Chondrocyte (in vitro differentiated cells): ENCODE data around the gene FAM110D. TPM values are rescaled to one million over a fixed set of nuclear protein-coding genes. Genes with fewer than 3 reads are reported as not detected.

Experiments used
- DNase-seq: peaks from one replicate; pipeline ENCODE4 v3.0.0; 2021; ENCODE audit warnings: mixed read lengths, low spot score
- H3K27ac Mint-ChIP-seq: one replicate; pipeline ENCODE4 v1.8.0; 2021; ENCODE audit warnings: mild to moderate bottlenecking, moderate library complexity, mixed read lengths; ENCODE audit not compliant: unreplicated experiment
- H3K27me3 Mint-ChIP-seq: 2 replicates; pipeline ENCODE4 v1.8.0; 2021; ENCODE audit warnings: low read depth, mixed read lengths
- H3K36me3 Mint-ChIP-seq: 2 replicates; pipeline ENCODE4 v1.8.0; 2021; ENCODE audit warnings: low read depth, mixed read lengths
- H3K4me1 Mint-ChIP-seq: 2 replicates; pipeline ENCODE4 v1.8.0; 2021; ENCODE audit warnings: low read depth, mild to moderate bottlenecking, mixed read lengths
- H3K4me3 Mint-ChIP-seq: one replicate; pipeline ENCODE4 v1.8.0; 2021; ENCODE audit warnings: mild to moderate bottlenecking, moderate library complexity, mixed read lengths; ENCODE audit not compliant: unreplicated experiment
- H3K9me3 Mint-ChIP-seq: 2 replicates; pipeline ENCODE4 v1.8.0; 2021; ENCODE audit warnings: low read depth, mixed read lengths
- CTCF ChIP-seq: fragments of 200-600 bp; sonication (generic); IDR thresholded peaks from 2 replicates; pipeline ENCODE4 v1.5.0; 2021; ENCODE audit warnings: antibody characterized with exemption, mild to moderate bottlenecking, moderate library complexity
- total RNA-seq: library from RNA; stranded (reverse); gene quantifications from 3 replicates; pipeline ENCODE4 v1.2.1, GENCODE V29; 2021

FAM110D gene
- total RNA-seq, 1 donor from 2014 or later = 0.22 TPM

GRCh38 chr1:26112407-26112775 is 46.5 kb upstream of the FAM110D start:
- Mint-ChIP-seq H3K27me3 (no peaks in the 10 kb centered on the region), H3K36me3 (no peaks in the 10 kb centered on the region), H3K9me3 (no peaks in the 10 kb centered on the region), H3K4me3 (peak overlapping the region; percentile 87), H3K27ac (peak overlapping the region; percentile 87), H3K4me1 (peaks cover 16% of the 10 kb centered on the region)
- DNase-seq = no peak
- TF ChIP-seq CTCF = no peak

DNA sequence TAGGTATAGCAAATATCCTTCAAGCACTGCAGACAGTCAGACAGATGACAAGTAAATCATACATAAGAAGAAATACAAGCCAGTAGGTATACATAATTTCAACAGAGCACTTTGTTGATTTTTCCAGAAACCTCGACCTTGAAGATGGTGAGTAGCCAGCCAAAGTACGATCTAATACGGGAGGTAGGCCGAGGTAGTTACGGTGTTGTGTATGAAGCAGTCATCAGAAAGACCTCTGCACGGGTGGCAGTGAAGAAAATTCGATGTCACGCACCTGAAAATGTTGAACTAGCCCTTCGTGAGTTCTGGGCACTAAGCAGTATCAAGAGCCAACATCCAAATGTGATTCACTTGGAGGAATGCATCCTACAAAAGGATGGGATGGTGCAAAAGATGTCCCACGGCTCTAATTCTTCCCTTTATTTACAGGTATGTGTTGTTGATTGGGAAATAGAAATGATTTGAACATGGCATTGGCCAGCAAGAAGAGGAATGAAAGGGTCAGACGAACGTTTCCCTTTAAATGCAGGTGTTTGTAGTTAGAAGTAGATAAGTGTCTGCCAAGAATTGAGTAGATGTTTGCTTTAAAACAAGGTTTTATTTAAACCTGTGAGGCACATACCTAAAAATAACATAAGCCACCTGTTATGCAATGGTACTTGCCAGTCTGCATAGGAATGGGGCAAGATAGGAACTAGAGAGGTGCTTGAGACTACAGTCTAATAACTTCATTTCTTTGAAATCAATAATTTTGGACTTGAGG is 44.5 kb upstream of the FAM110D start:
- Mint-ChIP-seq H3K27me3 (no peaks in the 10 kb centered on the region), H3K27ac (no peak overlapping the region), H3K36me3 (peaks cover 2% of the 10 kb centered on the region), H3K4me1 (peaks cover 16% of the 10 kb centered on the region), H3K4me3 (no peak overlapping the region), H3K9me3 (no peaks in the 10 kb centered on the region)
- TF ChIP-seq CTCF = no peak
- no peak for DNase-seq

- Mint-ChIP-seq H3K27me3 (no peaks in the 10 kb centered on the region), H3K36me3 (peaks cover 10% of the 10 kb centered on the region), H3K4me3 (no peak overlapping the region), H3K4me1 (peaks cover 13% of the 10 kb centered on the region), H3K27ac (no peak overlapping the region), H3K9me3 (no peaks in the 10 kb centered on the region)
- DNase-seq = no peak
- no peak for TF ChIP-seq CTCF
Measured at GRCh38 chr1:26119892-26120608, 38.8 kb upstream of the FAM110D start.

GRCh38 chr1:26121854-26122773 is 36.8 kb upstream of the FAM110D start:
- Mint-ChIP-seq H3K4me3 (no peak overlapping the region), H3K36me3 (peaks cover 10% of the 10 kb centered on the region), H3K9me3 (no peaks in the 10 kb centered on the region), H3K27ac (no peak overlapping the region), H3K27me3 (no peaks in the 10 kb centered on the region), H3K4me1 (peaks cover 13% of the 10 kb centered on the region)
- DNase-seq = no peak
- TF ChIP-seq CTCF = no peak
